Measurements from ENCODE around the gene ZNF555.
"Not testable (repeated sequence)": the region's sequence is repeated elsewhere in the genome, so short reads cannot be mapped to it uniquely, and the experiment has no call there.

ZNF555 gene

DNA sequence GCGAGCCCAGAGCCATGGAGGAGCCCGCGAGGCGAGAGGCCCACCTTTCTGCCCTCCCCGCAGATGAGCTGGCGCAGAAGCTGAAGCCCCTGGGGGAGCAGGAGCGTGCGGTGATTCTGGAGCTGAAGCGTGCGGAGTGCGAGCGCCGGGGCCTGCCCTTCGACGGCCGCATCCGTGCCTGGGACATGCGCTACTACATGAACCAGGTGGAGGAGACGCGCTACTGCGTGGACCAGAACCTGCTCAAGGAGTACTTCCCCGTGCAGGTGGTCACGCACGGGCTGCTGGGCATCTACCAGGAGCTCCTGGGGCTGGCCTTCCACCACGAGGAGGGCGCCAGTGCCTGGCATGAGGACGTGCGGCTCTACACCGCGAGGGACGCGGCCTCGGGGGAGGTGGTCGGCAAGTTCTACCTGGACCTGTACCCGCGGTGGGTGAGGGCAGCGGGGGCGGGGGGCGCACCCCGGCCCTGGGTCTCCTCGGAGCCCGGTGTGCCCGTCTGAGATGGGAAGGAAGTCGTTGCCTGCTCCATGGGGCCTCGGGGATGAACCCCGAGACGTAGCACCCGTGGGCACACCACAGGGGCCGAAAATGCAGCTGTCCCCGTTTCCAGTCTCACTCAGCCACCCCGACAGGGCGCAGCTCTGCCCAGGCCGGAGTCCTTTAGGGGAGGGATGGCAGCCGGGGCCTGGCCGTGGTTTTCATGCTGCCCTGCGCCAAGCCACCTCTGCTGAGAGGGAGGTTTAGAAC lies 33.7 kb upstream of the ZNF555 start:
- no peak for DNase-seq

DNA sequence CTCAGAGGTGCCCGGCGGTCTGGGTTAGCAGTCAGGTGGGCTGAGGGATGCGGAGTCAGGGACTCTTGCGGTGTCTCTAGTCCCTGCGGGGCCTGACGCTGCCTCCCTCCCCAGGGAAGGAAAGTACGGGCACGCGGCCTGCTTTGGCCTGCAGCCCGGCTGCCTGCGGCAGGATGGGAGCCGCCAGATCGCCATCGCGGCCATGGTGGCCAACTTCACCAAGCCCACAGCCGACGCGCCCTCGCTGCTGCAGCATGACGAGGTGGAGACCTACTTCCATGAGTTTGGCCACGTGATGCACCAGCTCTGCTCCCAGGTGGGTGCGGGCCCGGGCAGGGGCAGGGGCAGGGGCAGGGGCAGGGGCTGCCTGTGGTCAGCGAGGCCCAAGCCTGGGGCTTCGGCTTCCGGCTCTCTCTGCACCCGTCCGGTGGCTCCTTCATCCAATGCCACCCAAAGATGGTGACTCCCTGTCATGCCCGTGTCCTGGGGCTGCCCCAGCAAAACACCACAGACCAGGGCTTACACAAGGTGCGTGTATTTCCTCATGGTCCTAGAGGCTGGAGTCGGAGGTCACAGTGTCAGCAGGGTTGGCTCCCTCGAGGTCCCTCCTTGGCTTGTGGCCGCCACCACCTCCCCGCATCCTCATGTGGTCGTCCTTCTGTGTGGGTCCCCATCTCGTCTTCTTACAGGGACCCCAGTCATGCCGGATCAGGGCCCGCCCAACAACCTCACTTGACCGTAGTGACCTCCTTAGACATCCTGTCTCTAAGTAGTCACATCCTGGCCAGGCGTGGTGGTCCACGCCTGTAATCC lies 32.9 kb upstream of the ZNF555 start:
- DNase-seq = no peak

DNA sequence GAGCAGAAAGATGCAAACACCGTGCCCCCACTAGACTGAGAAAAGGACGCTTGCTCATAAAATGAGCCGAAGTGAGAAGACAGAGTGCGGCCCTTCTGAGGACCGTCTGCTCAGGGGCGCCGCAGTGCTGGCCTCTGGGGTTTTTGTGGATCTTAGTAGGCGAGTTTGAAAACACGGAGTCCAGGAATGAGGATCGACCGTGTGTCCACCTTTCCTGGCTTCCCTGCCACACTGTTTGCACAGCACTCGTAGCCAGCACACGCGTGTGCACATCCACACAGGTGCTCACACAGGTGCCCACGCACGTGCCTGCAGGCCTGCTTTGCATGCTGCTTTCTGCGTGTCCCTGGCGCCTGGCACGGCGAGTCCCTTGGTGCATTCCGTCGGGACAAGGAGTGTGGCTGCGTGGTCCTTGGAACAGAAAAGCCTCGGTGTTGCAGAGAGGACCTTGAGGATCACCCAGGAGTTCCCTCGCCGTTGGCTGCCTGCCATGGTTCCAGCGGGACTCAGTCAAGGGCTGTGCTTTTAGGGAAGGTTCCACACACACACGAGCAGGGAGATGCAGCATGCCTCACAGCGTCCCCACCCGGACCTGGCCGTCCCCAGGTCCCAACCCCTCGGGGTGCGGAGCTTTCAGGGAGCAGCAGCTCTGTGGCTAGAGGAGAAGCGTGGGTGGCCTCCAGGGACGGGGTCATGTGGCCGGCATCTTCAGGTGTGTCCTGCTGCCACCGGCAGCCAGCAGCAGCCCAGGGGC lies 31.7 kb upstream of the ZNF555 start:
- no peak for DNase-seq

DNA sequence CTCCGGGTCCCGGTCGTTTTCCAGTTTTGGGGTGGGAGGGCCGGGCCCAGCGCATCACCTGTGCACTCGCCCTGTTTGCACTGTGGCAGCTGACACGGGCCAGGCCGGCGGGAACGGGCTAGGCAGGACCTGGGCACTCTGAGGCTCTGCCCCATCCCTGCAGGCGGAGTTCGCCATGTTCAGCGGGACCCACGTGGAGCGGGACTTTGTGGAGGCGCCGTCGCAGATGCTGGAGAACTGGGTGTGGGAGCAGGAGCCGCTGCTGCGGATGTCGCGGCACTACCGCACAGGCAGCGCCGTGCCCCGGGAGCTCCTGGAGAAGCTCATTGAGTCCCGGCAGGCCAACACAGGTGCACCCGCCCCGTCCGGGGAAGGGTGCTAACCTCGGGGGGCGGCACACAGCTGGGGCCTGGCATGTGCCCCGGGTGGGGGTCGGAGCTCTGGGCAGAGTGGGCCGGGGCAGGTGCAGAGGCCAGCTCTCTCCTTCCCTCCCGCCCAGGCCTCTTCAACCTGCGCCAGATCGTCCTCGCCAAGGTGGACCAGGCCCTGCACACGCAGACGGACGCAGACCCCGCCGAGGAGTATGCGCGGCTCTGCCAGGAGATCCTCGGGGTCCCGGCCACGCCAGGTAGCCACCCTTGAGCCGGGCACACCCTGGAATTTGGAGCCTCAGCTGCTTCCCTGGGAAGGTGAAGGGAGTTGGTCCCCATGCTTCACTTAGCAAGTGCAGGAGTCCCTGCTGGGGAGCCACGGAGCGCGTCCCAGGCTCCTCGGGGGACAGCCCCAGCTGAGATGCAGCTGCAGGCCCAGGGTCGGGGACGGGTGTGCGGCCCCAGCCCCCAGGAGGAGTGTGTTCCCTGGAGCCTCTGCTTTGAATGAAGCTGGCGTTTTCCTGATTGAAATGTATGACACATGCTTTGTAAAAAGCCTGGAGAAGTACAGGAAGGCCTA lies 30.9 kb upstream of the ZNF555 start:
- no peak for DNase-seq

DNA sequence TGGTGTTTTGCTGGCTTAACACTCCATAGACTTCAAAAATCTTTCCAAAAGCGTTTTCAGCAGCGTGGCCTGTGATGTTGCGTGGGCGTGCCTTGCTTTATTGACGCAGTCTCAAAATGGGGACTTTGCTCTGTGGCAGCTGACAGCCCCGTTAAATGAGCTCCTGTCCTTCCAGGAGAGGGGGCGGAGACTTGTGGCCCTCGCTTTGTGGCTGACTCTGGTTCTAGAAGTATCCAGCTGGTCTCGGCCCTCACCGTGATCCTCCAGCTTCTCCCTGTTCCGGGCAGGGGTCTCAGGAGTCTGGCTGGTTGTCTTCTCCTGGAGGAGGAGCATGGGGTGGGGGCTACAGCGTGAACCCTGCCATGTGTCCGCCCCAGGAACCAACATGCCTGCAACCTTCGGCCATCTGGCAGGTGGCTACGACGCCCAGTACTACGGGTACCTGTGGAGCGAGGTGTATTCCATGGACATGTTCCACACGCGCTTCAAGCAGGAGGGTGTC lies 30.0 kb upstream of the ZNF555 start:
- no peak for DNase-seq

DNA sequence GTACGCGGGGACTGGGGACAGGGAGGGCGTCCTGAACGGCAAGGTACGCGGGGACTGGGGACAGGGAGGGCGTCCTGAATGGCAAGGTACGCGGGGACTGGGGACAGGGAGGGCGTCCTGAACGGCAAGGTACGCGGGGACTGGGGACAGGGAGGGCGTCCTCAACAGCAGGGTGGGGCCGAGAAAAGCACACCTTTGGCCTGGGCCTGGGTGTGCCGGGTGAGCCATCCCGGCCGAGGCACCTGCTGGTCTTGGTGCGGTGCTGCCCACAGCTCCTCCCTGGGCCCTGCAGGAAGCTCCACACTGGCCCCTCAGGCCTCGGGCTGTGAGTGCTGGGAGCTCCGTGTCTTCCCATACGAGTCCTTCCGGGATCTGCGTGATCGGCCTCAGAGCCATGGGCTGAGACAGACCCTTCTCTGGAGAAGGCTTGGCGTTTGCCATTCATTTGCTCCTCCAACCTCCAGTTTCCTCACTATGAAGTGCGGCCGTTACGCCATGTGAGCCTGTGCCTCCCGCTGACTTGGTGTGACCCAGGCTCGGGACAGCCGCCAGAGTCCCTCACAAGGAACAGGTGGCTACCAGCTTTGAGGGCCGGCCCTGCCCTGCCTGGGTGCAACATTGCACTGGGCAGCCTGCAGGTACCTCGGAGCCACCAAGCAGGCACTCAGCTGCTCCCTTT lies 29.4 kb upstream of the ZNF555 start:
- no peak for DNase-seq

DNA sequence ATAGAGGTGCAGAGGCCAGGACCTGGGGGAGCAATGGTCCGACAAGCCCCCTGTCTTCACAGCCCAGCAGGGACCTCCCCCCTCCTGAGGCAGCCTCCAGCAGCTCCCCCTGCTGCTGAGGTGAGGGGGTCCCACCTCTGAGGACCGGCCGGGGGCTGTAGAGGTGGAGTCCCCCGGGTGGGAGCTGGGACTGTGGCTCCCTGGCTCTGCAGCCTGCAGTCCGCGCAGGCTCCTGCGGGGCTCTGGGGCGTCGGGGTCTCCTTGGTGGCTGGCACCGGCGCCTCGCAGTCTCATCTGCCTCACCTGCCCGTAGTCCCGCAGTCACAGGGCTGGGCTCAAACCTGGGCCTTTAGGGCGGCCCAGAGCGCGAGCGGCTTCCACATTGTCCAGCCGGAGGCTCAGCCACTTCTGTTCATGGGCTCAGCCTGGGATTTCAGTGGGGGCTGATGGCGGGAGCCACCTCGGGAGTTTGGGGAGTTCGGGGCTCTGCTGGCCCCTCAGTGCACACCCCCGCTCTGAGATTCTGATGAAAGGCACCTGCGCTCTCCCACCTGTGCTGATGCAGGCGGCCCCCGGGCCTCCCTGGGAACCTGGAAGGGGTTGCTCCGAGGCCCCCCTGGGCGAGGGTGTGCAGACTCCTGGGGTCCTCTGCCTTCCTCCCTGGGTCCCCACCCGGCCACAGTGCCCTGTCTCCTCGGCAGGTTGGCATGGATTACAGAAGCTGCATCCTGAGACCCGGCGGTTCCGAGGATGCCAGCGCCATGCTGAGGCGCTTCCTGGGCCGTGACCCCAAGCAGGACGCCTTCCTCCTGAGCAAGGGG lies 28.7 kb upstream of the ZNF555 start:
- no peak for DNase-seq

DNA sequence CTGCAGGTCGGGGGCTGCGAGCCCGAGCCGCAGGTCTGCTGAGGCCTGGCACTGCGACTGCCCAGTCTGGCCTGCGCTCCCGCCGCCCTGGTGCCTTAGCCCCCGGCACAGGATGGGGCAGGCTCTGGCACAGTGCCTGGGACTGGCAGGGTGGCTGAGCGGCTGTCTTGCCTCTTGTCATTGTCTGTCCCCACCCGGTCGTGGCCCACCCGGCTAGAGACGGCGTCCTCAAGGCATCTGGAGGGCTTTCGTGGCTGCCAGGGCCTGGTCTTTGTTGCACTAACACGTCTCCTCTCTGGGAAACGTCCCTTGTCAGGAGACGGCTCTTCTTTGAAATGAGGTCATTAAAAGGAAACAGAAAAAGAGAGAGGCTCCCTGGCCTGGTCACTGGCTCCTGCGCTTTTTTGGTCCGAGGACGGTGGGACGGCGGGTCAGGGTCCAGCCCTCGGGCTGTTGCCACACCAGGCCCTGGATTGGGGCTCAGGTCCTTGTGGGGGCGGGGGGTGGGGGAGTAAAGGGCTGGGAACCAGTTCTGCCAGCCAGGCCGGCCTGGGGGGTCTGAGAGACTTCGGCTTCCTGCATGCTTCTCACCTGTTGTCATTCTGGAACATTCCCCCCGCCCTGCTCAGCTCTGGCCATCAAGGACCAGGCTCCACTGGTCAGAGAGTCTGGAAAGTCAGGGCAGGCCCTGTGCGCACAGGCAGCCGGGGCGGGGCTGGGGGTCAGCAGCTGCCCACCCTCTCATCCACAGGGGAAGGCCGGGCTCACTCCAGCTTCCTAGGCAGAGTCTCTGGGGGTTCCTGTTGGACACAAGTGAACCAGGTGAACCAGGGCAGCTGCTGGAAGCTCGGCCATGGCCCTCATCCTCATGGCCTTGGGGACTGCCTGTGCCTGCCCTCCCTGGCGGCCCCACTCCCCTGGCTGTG lies 27.8 kb upstream of the ZNF555 start:
- no peak for DNase-seq

DNA sequence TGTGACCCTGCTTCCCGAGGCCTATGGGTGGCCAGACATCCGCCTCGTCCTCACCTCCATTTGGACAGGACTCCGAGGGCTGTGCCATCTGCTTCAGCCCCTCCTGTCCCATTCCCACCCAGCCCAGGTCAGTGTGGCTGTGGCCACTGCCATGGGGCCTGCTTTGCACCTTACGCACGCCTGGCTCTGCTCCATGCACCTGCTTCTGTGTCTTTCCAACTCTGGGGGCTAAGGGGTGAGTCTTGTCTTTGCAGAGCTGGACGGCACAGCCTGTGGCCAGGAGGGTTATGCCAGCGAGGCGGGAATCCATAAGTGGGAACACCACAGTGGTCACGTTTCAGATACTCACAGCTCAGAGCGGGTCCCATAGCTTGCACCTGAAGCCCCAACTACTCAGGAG lies 26.8 kb upstream of the ZNF555 start:
- no peak for DNase-seq

DNA sequence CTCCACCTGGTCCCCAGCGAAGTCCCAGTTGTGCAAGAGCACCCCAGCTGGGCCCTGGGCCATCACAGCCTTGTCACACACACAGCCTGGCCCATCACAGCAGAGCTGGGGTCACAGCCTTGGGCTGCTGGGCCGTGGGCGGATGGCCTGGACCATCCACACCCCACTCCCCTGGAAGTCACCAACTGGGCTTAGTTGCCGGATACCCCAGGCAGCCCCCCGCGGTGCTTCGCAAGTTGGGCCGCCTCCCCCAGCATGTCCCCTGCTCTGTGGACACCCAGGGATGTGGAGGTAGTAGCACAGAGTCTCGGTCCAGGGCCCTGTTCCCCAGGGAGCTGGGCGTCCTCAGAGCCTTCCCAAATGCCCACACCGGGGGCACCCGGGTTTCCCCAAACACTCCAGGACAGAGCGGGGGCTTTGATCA lies 26.1 kb upstream of the ZNF555 start:
- no peak for DNase-seq

DNA sequence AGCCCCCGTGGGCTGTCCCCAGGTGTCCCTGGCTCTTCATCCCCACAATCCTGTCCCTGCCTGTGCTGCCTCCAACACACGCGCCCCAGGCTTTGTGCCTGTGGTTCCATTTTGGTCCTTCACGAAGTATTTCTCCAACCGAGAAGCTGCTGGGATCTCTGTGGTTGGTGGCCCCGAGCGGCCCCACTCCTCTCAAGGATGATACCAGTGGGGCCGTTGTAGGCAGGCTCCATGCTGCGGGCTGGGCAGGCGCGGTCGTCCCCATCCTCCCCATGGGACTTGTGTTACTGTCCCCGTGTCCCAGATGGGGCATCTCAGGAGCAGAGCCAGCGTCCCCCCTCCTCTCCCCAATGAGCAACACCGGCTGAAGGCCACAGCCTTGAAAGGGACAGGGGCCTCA lies 25.4 kb upstream of the ZNF555 start:
- no peak for DNase-seq

DNA sequence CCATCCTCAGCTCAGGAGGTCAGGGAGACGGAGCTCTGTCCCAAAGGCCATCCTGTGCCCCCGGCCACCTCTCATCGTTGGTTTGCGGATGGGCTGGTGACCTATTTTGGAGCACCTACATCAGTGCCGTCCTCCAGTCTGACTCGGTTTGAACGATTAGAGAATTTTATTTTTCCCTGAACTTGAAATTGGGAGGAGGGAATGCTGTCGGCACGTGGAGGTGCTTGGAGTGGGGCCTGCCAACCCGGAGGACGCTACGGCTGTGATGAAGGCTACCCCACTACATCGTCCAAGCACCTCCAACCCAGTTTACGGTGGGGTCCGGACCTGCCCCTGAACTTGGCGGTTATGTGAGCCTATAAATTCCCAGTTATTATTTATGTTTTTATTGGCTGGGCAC lies 24.6 kb upstream of the ZNF555 start:
- DNase-seq = no peak

DNA sequence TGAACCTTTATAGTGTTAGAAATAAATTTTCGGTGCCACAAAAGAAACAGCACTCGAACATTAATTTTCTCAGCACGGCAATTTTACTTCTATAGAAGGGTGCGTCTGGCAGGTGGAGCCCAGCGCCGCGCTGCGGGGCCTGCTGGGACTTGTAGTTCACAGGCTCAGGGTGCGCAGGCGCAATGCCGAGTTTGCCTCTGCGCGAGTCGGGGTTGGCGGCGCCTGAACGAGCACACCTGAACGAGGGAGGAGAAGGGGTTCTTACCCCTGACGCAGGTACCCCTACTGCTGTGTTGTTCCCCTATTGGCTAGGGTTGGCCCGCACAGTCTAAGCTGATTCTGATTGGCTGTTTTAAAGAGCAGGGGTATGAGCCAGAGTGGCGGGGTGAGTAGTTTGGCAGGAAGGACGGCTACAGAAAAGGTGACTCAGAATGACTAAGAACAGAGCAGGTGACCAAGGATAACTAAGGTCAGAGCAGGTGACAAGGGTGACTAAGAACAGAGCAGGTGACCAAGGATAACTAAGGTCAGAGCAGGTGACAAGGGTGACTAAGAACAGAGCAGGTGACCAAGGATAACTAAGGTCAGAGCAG lies 23.9 kb upstream of the ZNF555 start:
- DNase-seq = not testable (repeated sequence)

DNA sequence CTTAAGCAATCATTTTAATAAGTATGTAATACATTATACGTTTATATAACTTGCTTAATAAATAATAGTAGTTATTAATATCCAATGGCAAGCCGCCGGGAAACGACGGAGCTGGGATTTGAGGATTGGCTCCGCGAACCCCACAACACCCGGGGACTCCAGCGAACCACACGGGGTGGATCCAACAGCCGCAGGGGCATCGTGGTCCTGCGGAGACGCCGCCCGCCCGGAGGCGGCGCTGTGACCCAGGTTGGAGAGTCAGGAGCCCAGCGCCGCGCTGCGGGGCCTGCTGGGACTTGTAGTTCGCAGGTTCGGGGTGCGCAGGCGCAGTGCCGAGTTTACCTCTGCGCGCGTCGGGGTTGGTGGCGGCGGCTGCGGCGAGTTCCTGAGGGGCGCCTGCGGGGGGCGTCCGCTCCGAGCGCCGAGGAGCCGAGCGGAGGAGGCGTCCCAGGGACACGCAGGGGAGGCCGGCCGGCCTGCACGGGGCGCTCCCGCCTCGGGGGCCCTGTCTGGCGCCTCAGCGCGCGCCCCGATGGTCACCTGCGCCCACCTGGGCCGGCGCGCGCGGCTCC lies 21.6 kb upstream of the ZNF555 start, which contains the start of gene ZNF554:
ZNF554 (plus strand) TSS at position 329 of the 572 bp plus-strand sequence; CDS start at position 533, 204 bp downstream.
- DNase-seq = peak; percentile 95

DNA sequence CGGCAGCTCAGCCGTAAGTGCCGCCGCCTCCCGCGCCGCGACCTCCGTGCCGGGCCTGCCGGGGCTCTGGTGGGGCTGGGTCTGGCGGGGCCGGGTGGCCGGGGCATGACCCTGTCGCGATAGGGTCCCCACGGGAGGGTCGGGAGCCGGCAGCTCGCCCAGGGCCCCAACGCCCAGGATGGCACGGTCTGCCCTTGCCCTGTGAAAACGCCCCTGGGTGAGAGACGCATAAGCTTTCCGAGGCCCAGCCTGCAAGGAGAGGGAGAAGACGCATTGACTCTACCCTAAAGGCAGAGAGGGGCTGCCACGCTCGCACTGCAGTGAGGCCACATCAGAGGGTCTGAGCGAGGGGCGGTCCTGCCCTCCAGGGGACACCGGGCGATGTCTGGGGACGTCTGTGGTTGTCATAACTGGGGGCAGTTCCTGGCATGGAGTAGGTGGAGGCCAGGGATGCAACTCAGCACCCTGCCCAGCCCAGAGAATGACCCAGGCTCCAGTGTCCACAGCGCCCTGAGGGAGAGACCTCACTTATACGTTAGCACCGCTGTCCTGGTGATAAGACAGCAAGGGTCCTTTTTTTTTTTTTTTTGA lies 21.1 kb upstream of the ZNF555 start:
- DNase-seq = peak; percentile 24

DNA sequence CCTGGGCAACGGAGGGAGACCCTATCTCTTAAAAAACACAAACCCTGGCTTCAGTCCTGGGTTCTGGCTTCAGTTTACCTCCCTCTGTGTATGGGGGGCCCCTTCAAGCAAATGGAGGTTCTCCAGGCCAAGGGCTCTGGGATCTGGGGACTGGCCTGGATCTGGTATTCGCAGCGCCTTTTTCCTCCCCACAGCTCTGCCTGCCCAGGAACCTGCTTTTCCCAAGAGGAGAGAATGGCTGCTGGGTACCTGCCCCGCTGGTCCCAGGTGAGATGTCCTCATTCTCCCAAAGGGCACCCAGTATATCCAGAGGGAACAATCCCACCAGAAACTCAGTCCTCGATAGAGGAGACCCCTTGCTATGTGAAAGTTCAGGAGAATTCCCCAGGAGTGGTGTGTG lies 18.4 kb upstream of the ZNF555 start:
- DNase-seq = no peak

DNA sequence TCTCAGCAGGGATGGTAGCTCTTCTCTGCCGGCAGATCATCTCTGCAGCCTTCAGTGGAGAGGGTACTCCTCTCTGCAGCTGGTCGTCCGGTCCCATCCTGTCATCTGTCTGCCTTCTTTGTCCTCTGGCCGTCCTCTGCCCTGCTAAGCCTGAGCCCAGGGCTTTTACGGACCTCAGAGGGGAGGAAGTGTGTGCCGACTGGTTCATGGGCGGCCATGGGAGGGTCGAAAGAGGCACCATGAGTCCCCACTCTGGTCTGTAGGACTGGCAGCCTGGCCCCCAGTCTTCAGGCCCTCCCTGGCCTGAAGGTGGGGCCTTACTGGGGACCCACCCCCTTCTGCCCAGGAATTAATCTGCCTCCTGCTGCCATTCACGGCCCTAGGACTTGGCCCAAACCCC lies 17.6 kb upstream of the ZNF555 start:
- DNase-seq = no peak

DNA sequence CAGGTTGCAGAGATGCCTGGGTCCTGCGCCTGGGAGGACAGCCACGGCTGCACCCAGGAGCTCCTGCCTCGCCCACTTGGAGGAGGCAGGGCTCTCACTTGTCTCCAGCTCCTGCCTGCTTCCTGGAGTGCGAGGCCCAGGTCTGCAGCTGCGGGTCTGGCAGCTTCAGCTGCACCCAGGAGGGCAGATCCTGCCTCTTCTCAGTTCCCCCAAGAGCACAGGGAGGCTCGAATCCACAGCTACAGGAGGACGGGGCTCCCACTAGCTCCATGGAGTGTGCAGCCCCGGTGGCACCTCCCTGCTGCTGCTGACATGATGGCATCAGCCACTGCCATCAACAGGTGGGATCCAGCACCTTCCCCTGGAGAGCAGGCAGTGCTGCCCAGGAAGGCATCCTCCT lies 17.1 kb upstream of the ZNF555 start:
- DNase-seq = no peak
